Chondrocyte (in vitro differentiated cells): ENCODE data around the gene CCL20. TPM values are rescaled to one million over a fixed set of nuclear protein-coding genes. Genes with fewer than 3 reads are reported as not detected.

ENCODE experiments used
- DNase-seq: peaks from one replicate; pipeline ENCODE4 v3.0.0; 2021; ENCODE audit warnings: mixed read lengths, low spot score
- H3K27ac Mint-ChIP-seq: one replicate; pipeline ENCODE4 v1.8.0; 2021; ENCODE audit warnings: mild to moderate bottlenecking, moderate library complexity, mixed read lengths; ENCODE audit not compliant: unreplicated experiment
- H3K27me3 Mint-ChIP-seq: 2 replicates; pipeline ENCODE4 v1.8.0; 2021; ENCODE audit warnings: low read depth, mixed read lengths
- H3K36me3 Mint-ChIP-seq: 2 replicates; pipeline ENCODE4 v1.8.0; 2021; ENCODE audit warnings: low read depth, mixed read lengths
- H3K4me1 Mint-ChIP-seq: 2 replicates; pipeline ENCODE4 v1.8.0; 2021; ENCODE audit warnings: low read depth, mild to moderate bottlenecking, mixed read lengths
- H3K4me3 Mint-ChIP-seq: one replicate; pipeline ENCODE4 v1.8.0; 2021; ENCODE audit warnings: mild to moderate bottlenecking, moderate library complexity, mixed read lengths; ENCODE audit not compliant: unreplicated experiment
- H3K9me3 Mint-ChIP-seq: 2 replicates; pipeline ENCODE4 v1.8.0; 2021; ENCODE audit warnings: low read depth, mixed read lengths
- CTCF ChIP-seq: fragments of 200-600 bp; sonication (generic); IDR thresholded peaks from 2 replicates; pipeline ENCODE4 v1.5.0; 2021; ENCODE audit warnings: antibody characterized with exemption, mild to moderate bottlenecking, moderate library complexity
- long read RNA-seq: library from polyadenylated mRNA; stranded (forward); transcript quantifications from one replicate; pipeline ENCODE4 v2.0.0, GENCODE V29; 2021
- total RNA-seq: library from RNA; stranded (reverse); gene quantifications from 3 replicates; pipeline ENCODE4 v1.2.1, GENCODE V29; 2021

Gene CCL20
- 0.45 to 1.9 TPM (median 0.79 TPM) in 3 replicates for total RNA-seq
- long read RNA-seq, partial matches to known transcripts = 0 of 1 reads
- long read RNA-seq, other reads (novel, unspliced or antisense) = 0 of 1 reads

GRCh38 chr2:227813562-227814353, at the start of gene CCL20:
TSS of gene CCL20 (plus strand) at chr2:227813842. CDS start at chr2:227813912, 70 bp downstream.
- TF ChIP-seq CTCF = peak; percentile 23
- Mint-ChIP-seq H3K4me1 (peaks cover 58% of the 10 kb centered on the region), H3K27me3 (no peaks in the 10 kb centered on the region), H3K4me3 (no peak within 1 kb of the TSS), H3K36me3 (peaks cover 6% of the 10 kb centered on the region), H3K9me3 (peaks cover 13% of the 10 kb centered on the region), H3K27ac (no peak within 1 kb of the TSS)
- DNase-seq = no peak

- no peak for TF ChIP-seq CTCF
- no peaks in the 10 kb centered on the region for H3K36me3 Mint-ChIP-seq
- H3K27ac Mint-ChIP-seq = peak overlapping the region; percentile 50
- DNase-seq = no peak
- no peak overlapping the region for H3K4me3 Mint-ChIP-seq
- H3K27me3 Mint-ChIP-seq = no peaks in the 10 kb centered on the region
- H3K4me1 Mint-ChIP-seq = peaks cover 9% of the 10 kb centered on the region
- no peaks in the 10 kb centered on the region for H3K9me3 Mint-ChIP-seq
Measured at GRCh38 chr2:227765788-227766372, 47.8 kb upstream of the CCL20 start.

- Mint-ChIP-seq H3K27ac (peak overlapping the region; percentile 75), H3K27me3 (no peaks in the 10 kb centered on the region), H3K36me3 (no peaks in the 10 kb centered on the region)
Measured at GRCh38 chr2:227766373-227766883, 47.2 kb upstream of the CCL20 start.

GRCh38 chr2:227767830-227768229, 45.8 kb upstream of the CCL20 start:
- Mint-ChIP-seq H3K36me3 (no peaks in the 10 kb centered on the region), H3K4me1 (peaks cover 9% of the 10 kb centered on the region), H3K27ac (no peak overlapping the region), H3K9me3 (no peaks in the 10 kb centered on the region), H3K27me3 (no peaks in the 10 kb centered on the region), H3K4me3 (no peak overlapping the region)
- no peak for DNase-seq
- TF ChIP-seq CTCF = no peak

More at GRCh38 chr2:227766373-227766883, 47.2 kb upstream of the CCL20 start:
- peak; percentile 99 for TF ChIP-seq CTCF
- H3K4me1 Mint-ChIP-seq = peaks cover 9% of the 10 kb centered on the region
- no peak overlapping the region for H3K4me3 Mint-ChIP-seq
- no peak for DNase-seq
- H3K9me3 Mint-ChIP-seq = no peaks in the 10 kb centered on the region

- DNase-seq = no peak
- Mint-ChIP-seq H3K27me3 (no peaks in the 10 kb centered on the region), H3K4me3 (no peak overlapping the region), H3K27ac (no peak overlapping the region), H3K9me3 (no peaks in the 10 kb centered on the region), H3K36me3 (no peaks in the 10 kb centered on the region), H3K4me1 (no peaks in the 10 kb centered on the region)
- TF ChIP-seq CTCF = no peak
Measured at GRCh38 chr2:227772197-227772661, 41.4 kb upstream of the CCL20 start.
